Nucleus accumbens (tissue), 56 donors: Measurements from ENCODE around the gene C8G.

Experiments used
- DNase-seq, 56 donors: peaks; one replicate each; lab custom pipeline; 2025; lab: John Stamatoyannopoulos, UW

Gene C8G

GRCh38 chr9:136920069-136920468 is 25.0 kb upstream of the C8G start:
- DNase-seq: no peak

- no peak for DNase-seq
Measured at GRCh38 chr9:136920734-136921231, 24.3 kb upstream of the C8G start.

- DNase-seq: peak in 6 of 56 donors; percentile 2 to 35 (median 20)
Measured at GRCh38 chr9:136921307-136921706, 23.7 kb upstream of the C8G start.

- peak in 11 of 56 donors; percentile 3 to 50 (median 24) for DNase-seq
Measured at GRCh38 chr9:136921718-136922117, 23.3 kb upstream of the C8G start.

GRCh38 chr9:136922540-136922939 is 22.5 kb upstream of the C8G start:
- DNase-seq: no peak

GRCh38 chr9:136923881-136924280 is 21.2 kb upstream of the C8G start:
- no peak for DNase-seq

GRCh38 chr9:136925414-136926153 is 19.5 kb upstream of the C8G start:
- no peak for DNase-seq

- no peak for DNase-seq
Measured at GRCh38 chr9:136926154-136926704, 18.8 kb upstream of the C8G start.

- no peak for DNase-seq
Measured at GRCh38 chr9:136926749-136927148, 18.3 kb upstream of the C8G start.

- DNase-seq: no peak
Measured at GRCh38 chr9:136927343-136928271, 17.4 kb upstream of the C8G start.

GRCh38 chr9:136928591-136928990 is 16.5 kb upstream of the C8G start:
- no peak for DNase-seq

GRCh38 chr9:136930014-136930413 is 15.0 kb upstream of the C8G start:
- DNase-seq: no peak

GRCh38 chr9:136931611-136932130 is 13.4 kb upstream of the C8G start:
- DNase-seq: no peak

GRCh38 chr9:136934277-136934676 is 10.8 kb upstream of the C8G start:
- DNase-seq: no peak

GRCh38 chr9:136935651-136936050 is 9.4 kb upstream of the C8G start:
- DNase-seq: no peak

- no peak for DNase-seq
Measured at GRCh38 chr9:136936645-136937170, 8.3 kb upstream of the C8G start.

- DNase-seq: no peak
Measured at GRCh38 chr9:136937186-136938001, 7.6 kb upstream of the C8G start.

- no peak for DNase-seq
Measured at GRCh38 chr9:136939431-136939995, 5.5 kb upstream of the C8G start.

- peak in 49 of 56 donors; percentile 18 to 93 (median 72) for DNase-seq
Measured at GRCh38 chr9:136939996-136940525, 5.0 kb upstream of the C8G start.
